Fibroblast of mammary gland (primary cell): Measurements from ENCODE around the gene PAX4.
A peak's percentile ranks its signal among the peaks of the same experiment; 100 is the strongest.

Experiments
- DNase-seq: peaks from one replicate; pipeline ENCODE4 v3.0.0-alpha.2; 2010; ENCODE audit warnings: low read depth
- H3K4me3 ChIP-seq: 2 replicates; pipeline ENCODE4 v1.5.1; 2011; ENCODE audit warnings: low read depth, mild to moderate bottlenecking, low read length, moderate library complexity; ENCODE audit not compliant: control insufficient read depth
- CTCF ChIP-seq: conservative IDR thresholded peaks from 2 replicates; pipeline ENCODE4 v1.5.1; 2011; ENCODE audit warnings: low read depth, low read length, inconsistent platforms; ENCODE audit not compliant: control insufficient read depth, insufficient read depth

Gene PAX4

GRCh38 chr7:127618042-127618441 is at the start of gene PAX4:
Gene PAX4 (minus strand): TSS chr7:127618142. CDS start chr7:127615928, 2,214 bp downstream.
- no peak for DNase-seq
- no peak within 1 kb of the TSS for H3K4me3 ChIP-seq
- TF ChIP-seq CTCF: no peak

- DNase-seq: peak; percentile 76
- TF ChIP-seq CTCF: no peak
- H3K4me3 ChIP-seq: no peak overlapping the region
These were observed 49.2 kb upstream of the PAX4 start for GRCh38 chr7:127667017-127667670.

GRCh38 chr7:127666602-127667001 is 48.7 kb upstream of the PAX4 start:
- no peak for DNase-seq
- TF ChIP-seq CTCF: no peak
- H3K4me3 ChIP-seq: no peak overlapping the region

- H3K4me3 ChIP-seq: no peak overlapping the region
- DNase-seq: no peak
- no peak for TF ChIP-seq CTCF
These were observed 48.0 kb upstream of the PAX4 start for GRCh38 chr7:127665922-127666321.

- no peak for TF ChIP-seq CTCF
- DNase-seq: no peak
- no peak overlapping the region for H3K4me3 ChIP-seq
These were observed 41.2 kb upstream of the PAX4 start for GRCh38 chr7:127658970-127659630.

- no peak overlapping the region for H3K4me3 ChIP-seq
- DNase-seq: no peak
- TF ChIP-seq CTCF: no peak
These were observed 39.6 kb upstream of the PAX4 start for GRCh38 chr7:127657500-127657899.
